ENCODE measurements around the gene MYBBP1A. TPM values are rescaled to one million over a fixed set of nuclear protein-coding genes. Genes with fewer than 3 reads are reported as not detected.

The MYBBP1A gene
- total and polyA plus RNA-seq, 4 donors, result 12.2 to 23.3 (median 20.0) TPM

DNA sequence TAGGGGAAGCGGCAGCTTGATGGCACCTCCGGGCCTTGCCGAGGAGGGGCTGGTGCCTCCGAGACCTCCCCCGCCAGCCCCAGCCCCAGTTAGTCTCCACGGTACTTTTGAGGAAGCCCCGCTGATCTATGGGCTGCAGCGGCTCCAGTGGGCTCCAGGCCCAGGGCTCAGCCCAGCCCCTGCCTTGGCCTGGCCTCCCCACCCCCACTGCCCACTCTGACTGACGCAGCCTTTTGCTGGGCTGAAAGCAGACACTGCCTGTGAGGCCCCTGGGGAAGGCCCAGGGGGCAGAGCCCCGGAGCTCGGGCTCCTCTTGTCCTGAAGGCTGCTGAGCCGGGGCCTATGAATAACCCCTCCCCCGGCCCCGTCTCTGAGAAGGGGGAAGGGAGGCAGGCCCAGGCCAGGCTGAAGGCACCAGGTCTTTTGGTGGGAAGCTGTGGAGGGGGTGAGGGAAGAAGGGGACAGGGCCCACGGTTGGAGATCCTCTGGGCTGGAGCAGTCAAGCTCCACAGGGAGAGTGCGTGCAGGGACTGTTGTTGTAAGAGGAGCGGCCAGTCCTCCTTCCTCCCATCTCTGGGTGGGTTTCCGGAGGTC is 21.6 kb upstream of the MYBBP1A start:
- Histone ChIP-seq H3K9me3 (ENCODE audit: control insufficient read depth in 4 of 4, low read length in 3 of 4) (no peaks in the 10 kb centered on the region), H3K4me1 (ENCODE audit: control insufficient read depth in 4 of 4, insufficient read depth in 4 of 4, low read length in 3 of 4) (peaks cover 0 to 14% (median 6%) of the 10 kb centered on the region in 4 donors), H3K9ac (ENCODE audit: low read depth in 1 of 2, low read length in 2 of 2) (no peak overlapping the region), H3K27me3 (ENCODE audit: control insufficient read depth in 4 of 4, insufficient read depth in 4 of 4, low read length in 3 of 4) (no peaks in the 10 kb centered on the region), H3K27ac (ENCODE audit: low read depth in 1 of 2, low read length in 2 of 2) (no peak overlapping the region), H3K4me3 (ENCODE audit: low read depth in 1 of 3, low read length in 3 of 3) (no peak overlapping the region), H3K36me3 (ENCODE audit: control insufficient read depth in 4 of 4, insufficient read depth in 3 of 4, low read depth in 1 of 4, low read length in 3 of 4) (peaks cover 0 to 2% (median 0%) of the 10 kb centered on the region in 4 donors)
- WGBS, result 84% methylated on average over 18 of the region's 18 CpGs
- TF ChIP-seq, protein P1, sequence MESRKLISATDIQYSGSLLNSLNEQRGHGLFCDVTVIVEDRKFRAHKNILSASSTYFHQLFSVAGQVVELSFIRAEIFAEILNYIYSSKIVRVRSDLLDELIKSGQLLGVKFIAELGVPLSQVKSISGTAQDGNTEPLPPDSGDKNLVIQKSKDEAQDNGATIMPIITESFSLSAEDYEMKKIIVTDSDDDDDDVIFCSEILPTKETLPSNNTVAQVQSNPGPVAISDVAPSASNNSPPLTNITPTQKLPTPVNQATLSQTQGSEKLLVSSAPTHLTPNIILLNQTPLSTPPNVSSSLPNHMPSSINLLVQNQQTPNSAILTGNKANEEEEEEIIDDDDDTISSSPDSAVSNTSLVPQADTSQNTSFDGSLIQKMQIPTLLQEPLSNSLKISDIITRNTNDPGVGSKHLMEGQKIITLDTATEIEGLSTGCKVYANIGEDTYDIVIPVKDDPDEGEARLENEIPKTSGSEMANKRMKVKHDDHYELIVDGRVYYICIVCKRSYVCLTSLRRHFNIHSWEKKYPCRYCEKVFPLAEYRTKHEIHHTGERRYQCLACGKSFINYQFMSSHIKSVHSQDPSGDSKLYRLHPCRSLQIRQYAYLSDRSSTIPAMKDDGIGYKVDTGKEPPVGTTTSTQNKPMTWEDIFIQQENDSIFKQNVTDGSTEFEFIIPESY (IDR thresholded peaks at IDR 0.05), result no peak
- TF ChIP-seq GABPA (IDR thresholded peaks at IDR 0.05 in 1 of 2, conservative IDR thresholded peaks at IDR 0.05 in 1 of 2) (no peak), HNF4G (IDR thresholded peaks at IDR 0.05) (no peak), FOXA2 (IDR thresholded peaks at IDR 0.05) (no peak), EGR1 (IDR thresholded peaks at IDR 0.05; ENCODE audit: low read depth in 2 of 2) (no peak)
- TF ChIP-seq, protein P2, sequence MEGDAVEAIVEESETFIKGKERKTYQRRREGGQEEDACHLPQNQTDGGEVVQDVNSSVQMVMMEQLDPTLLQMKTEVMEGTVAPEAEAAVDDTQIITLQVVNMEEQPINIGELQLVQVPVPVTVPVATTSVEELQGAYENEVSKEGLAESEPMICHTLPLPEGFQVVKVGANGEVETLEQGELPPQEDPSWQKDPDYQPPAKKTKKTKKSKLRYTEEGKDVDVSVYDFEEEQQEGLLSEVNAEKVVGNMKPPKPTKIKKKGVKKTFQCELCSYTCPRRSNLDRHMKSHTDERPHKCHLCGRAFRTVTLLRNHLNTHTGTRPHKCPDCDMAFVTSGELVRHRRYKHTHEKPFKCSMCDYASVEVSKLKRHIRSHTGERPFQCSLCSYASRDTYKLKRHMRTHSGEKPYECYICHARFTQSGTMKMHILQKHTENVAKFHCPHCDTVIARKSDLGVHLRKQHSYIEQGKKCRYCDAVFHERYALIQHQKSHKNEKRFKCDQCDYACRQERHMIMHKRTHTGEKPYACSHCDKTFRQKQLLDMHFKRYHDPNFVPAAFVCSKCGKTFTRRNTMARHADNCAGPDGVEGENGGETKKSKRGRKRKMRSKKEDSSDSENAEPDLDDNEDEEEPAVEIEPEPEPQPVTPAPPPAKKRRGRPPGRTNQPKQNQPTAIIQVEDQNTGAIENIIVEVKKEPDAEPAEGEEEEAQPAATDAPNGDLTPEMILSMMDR (IDR thresholded peaks at IDR 0.05; ENCODE audit: low read depth, low read length, missing input control), result no peak
- DNase-seq (ENCODE audit: low spot score), result no peak

DNA sequence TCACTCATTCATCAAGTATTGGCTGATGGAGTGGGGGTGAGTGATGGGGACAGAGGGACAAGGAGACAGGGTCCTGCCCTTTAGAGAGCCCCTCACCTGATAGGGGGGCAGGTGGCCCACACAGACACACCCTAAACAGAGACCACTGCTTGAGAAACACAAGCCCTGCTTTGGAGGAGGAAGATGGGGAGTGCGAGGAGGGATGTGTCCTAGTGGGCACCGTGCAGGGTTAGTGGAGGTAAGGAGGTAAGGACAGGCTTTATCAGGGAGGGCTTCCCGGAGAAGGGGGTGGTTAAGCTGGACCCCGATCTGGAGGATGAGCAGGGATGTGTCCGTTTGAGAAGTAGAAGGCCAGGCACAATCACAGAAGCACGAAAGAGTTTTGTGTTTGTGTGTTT is 21.0 kb upstream of the MYBBP1A start:
- WGBS, result 85% methylated on average over 6 of the region's 6 CpGs
- Histone ChIP-seq H3K9me3 (ENCODE audit: control insufficient read depth in 4 of 4, low read length in 3 of 4) (no peaks in the 10 kb centered on the region), H3K27me3 (ENCODE audit: control insufficient read depth in 4 of 4, insufficient read depth in 4 of 4, low read length in 3 of 4) (no peaks in the 10 kb centered on the region), H3K9ac (ENCODE audit: low read depth in 1 of 2, low read length in 2 of 2) (no peak overlapping the region), H3K36me3 (ENCODE audit: control insufficient read depth in 4 of 4, insufficient read depth in 3 of 4, low read depth in 1 of 4, low read length in 3 of 4) (peaks cover 0 to 2% (median 0%) of the 10 kb centered on the region in 4 donors), H3K4me3 (ENCODE audit: low read depth in 1 of 3, low read length in 3 of 3) (no peak overlapping the region), H3K4me1 (ENCODE audit: control insufficient read depth in 4 of 4, insufficient read depth in 4 of 4, low read length in 3 of 4) (peaks cover 0 to 14% (median 6%) of the 10 kb centered on the region in 4 donors), H3K27ac (ENCODE audit: low read depth in 1 of 2, low read length in 2 of 2) (no peak overlapping the region)
- DNase-seq (ENCODE audit: low spot score), result no peak
- no peak for TF ChIP-seq FOXA2 (IDR thresholded peaks at IDR 0.05)

DNA sequence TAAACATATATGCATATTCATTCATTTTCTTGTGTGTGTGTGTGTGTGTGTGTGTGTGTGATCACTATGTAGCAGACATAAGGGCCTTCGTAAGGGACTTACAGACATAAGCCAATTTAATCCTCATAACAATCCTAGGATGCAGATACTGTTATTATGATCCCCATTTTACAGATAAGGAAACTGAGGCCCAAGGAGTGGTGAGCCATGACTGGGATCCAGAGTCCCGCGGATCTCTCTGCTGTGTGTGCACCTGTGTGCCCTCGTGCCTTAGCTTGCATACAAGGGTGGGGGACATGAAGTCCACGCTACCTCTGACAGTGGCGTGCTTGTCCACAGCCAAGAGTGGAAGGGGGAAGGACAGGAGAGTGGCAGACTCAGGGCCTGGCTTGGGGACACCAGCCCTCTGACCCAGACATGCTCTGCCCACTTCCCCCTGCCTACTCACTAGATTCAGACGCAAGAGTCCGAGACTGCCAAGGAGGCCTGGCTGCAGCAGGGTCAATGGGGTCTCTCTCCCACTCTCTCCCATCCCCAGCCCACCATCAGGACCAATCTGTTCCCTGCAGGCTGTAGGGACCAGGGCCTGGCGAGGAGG is 19.4 kb upstream of the MYBBP1A start:
- Histone ChIP-seq H3K27ac (ENCODE audit: low read depth in 1 of 2, low read length in 2 of 2) (no peak overlapping the region), H3K27me3 (ENCODE audit: control insufficient read depth in 4 of 4, insufficient read depth in 4 of 4, low read length in 3 of 4) (no peaks in the 10 kb centered on the region), H3K4me3 (ENCODE audit: low read depth in 1 of 3, low read length in 3 of 3) (no peak overlapping the region), H3K9ac (ENCODE audit: low read depth in 1 of 2, low read length in 2 of 2) (no peak overlapping the region), H3K9me3 (ENCODE audit: control insufficient read depth in 4 of 4, low read length in 3 of 4) (no peaks in the 10 kb centered on the region), H3K36me3 (ENCODE audit: control insufficient read depth in 4 of 4, insufficient read depth in 3 of 4, low read depth in 1 of 4, low read length in 3 of 4) (peaks cover 0 to 2% (median 0%) of the 10 kb centered on the region in 4 donors), H3K4me1 (ENCODE audit: control insufficient read depth in 4 of 4, insufficient read depth in 4 of 4, low read length in 3 of 4) (peaks cover 0 to 14% (median 6%) of the 10 kb centered on the region in 4 donors)
- TF ChIP-seq, protein P3, sequence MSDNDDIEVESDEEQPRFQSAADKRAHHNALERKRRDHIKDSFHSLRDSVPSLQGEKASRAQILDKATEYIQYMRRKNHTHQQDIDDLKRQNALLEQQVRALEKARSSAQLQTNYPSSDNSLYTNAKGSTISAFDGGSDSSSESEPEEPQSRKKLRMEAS (IDR thresholded peaks at IDR 0.05), result no peak
- no peak for TF ChIP-seq HNF4A (conservative IDR thresholded peaks at IDR 0.05)
- TF ChIP-seq RAD21 (IDR thresholded peaks at IDR 0.05), result no peak
- WGBS, result 97% methylated on average over 9 of the region's 9 CpGs
- no peak for DNase-seq (ENCODE audit: low spot score)

All from liver (tissue), 9 donors.